Brain microvascular endothelial cell (primary cell): ENCODE data around the gene PKNOX2.

Experiments used
- DNase-seq: peaks from one replicate; pipeline ENCODE4 v3.0.0-alpha.2; 2020
- H3K27ac ChIP-seq: fragments of 250-450 bp; sonication (Bioruptor Pico); 2 replicates; pipeline ENCODE4 v1.5.1; 2020; ENCODE audit warnings: mild to moderate bottlenecking, moderate library complexity
- H3K27me3 ChIP-seq: fragments of 250-450 bp; sonication (Bioruptor Pico); replicated peaks from 2 replicates; pipeline ENCODE4 v1.5.1; 2020; ENCODE audit warnings: mild to moderate bottlenecking
- H3K36me3 ChIP-seq: fragments of 250-450 bp; sonication (Bioruptor Pico); replicated peaks from 2 replicates; pipeline ENCODE4 v1.5.1; 2020; ENCODE audit warnings: mild to moderate bottlenecking
- H3K4me3 ChIP-seq: 2 replicates; pipeline ENCODE4 v1.5.1; 2011; ENCODE audit warnings: low read depth, mild to moderate bottlenecking, control low read depth, low read length, moderate library complexity
- in situ Hi-C: cut with HindIII; loops from 2 replicates; pipeline ENCODE4 v1.10.0; 2017; ENCODE audit warnings: low sequenced_read_pairs, low pct_ligation_motif_present
- TF ChIP-seq, protein P1 (sequence below): IDR thresholded peaks from 2 replicates; pipeline ENCODE4 v1.5.1; 2011; ENCODE audit warnings: low read depth, mild to moderate bottlenecking, moderate library complexity, low read length, control low read depth, inconsistent platforms; ENCODE audit errors: missing control alignments

PKNOX2 gene

DNA sequence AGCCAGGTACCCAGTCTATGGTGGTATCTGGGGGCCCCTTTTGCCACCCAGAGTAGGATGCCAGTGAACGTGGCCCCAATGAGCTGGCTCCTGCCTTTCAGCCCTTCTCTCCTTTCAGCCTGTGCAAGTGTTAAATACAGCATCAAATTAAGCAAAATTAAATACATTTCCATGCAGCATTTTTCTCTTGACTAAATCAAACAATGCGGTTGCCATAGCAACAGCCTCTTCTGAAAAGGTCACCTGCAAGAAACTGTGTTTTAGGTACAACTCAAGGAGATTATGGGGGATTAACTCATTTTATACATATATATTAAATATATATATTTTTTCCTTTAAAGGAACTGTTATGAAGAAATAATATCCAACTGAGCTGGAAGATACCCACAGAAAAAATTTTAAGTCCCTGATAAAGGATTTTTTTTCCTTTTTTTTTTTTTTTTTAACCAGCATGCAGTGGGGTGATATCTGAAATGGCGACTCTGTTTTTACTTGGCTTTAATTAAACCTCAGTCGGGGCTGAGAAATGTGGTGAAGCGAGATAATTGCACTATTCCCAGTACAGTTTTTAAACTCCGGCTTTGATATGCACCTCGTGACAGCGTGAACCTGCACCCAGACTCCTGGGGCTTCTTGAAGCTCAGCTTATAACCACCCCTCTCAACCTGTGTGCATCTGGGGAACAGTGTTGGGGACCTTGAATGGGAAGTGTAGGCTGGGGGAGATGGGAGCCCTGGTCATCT, 115.3 kb downstream of the PKNOX2 start:
- DNase-seq = no peak
- H3K27me3 ChIP-seq = peaks cover 2% of the 10 kb centered on the region
- in situ Hi-C loops = no loop called here
- H3K27ac ChIP-seq = no peak overlapping the region
- TF ChIP-seq, protein P1, sequence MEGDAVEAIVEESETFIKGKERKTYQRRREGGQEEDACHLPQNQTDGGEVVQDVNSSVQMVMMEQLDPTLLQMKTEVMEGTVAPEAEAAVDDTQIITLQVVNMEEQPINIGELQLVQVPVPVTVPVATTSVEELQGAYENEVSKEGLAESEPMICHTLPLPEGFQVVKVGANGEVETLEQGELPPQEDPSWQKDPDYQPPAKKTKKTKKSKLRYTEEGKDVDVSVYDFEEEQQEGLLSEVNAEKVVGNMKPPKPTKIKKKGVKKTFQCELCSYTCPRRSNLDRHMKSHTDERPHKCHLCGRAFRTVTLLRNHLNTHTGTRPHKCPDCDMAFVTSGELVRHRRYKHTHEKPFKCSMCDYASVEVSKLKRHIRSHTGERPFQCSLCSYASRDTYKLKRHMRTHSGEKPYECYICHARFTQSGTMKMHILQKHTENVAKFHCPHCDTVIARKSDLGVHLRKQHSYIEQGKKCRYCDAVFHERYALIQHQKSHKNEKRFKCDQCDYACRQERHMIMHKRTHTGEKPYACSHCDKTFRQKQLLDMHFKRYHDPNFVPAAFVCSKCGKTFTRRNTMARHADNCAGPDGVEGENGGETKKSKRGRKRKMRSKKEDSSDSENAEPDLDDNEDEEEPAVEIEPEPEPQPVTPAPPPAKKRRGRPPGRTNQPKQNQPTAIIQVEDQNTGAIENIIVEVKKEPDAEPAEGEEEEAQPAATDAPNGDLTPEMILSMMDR = no peak
- no peaks in the 10 kb centered on the region for H3K36me3 ChIP-seq
- H3K4me3 ChIP-seq = no peak overlapping the region

DNA sequence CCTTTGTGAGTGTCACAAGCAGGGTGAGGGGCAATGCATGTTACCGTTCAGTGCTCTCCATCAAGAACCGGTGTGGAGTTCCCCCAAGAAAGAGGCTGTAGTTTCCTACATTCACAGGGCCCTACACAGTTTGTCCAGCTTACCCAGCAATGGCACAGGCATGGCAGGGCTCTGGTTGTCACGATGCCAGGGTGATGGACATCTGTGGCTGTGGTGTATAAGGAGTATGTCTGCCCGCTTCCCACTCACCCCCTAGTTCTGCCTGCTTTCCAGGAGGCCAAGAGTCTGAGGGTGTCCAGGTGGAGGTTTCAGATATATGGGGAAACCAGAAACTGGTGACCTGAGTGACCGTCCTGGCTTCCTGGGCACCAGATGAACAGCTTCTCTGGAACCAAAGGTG, 116.1 kb downstream of the PKNOX2 start:
- H3K4me3 ChIP-seq = no peak overlapping the region
- in situ Hi-C loops = no loop called here
- H3K36me3 ChIP-seq = no peaks in the 10 kb centered on the region
- peaks cover 2% of the 10 kb centered on the region for H3K27me3 ChIP-seq
- TF ChIP-seq, protein P1 = no peak
- no peak overlapping the region for H3K27ac ChIP-seq
- DNase-seq = no peak

DNA sequence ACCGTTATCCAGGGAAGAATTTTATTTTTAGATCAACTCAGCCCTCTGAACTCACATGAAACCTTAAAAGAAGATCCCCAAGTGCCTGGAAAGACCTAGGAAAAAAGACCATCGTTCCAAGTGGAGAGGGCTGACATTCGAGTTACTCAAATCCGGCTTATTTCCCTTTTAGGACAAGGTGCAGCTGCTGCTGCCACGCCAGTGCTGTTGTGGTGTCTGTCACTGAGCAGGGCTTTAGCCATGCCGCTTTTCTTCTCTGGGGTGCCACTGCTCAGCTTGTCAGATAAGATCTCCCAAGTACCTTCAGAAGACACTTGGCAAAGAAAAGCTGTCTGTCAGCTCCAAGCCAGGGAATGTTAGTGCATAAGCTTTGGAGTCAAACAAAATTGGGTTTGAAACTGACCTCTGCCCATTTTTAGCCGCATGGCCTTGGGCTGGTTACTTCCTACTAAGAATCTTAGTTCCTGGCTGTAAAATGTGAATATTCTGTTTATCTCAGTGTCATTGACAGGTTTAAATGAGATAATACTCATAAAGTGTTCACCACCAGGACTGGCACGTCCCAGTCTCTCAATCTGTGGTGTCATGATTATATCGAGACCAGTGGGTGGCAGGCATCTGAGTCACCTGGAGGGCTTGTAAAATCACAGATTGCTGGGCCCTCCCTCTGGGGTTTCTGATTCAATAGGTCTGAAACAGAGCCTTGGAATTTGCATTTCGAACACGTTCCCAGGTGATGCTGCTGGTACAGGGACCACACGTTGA, 117.5 kb downstream of the PKNOX2 start:
- TF ChIP-seq, protein P1 = no peak
- no peak for DNase-seq
- Histone ChIP-seq H3K4me3 (no peak overlapping the region), H3K27ac (no peak overlapping the region), H3K27me3 (peaks cover 2% of the 10 kb centered on the region), H3K36me3 (no peaks in the 10 kb centered on the region)
- in situ Hi-C loops = no loop called here

GRCh38 chr11:125282596-125282914, 118.0 kb downstream of the PKNOX2 start:
- H3K27ac ChIP-seq = no peak overlapping the region
- TF ChIP-seq, protein P1 = no peak
- in situ Hi-C loops = no loop called here
- H3K36me3 ChIP-seq = no peaks in the 10 kb centered on the region
- DNase-seq = no peak
- H3K4me3 ChIP-seq = no peak overlapping the region
- peaks cover 2% of the 10 kb centered on the region for H3K27me3 ChIP-seq

- Histone ChIP-seq H3K27ac (no peak overlapping the region), H3K36me3 (no peaks in the 10 kb centered on the region), H3K27me3 (peaks cover 2% of the 10 kb centered on the region), H3K4me3 (no peak overlapping the region)
- in situ Hi-C loops = no loop called here
- TF ChIP-seq, protein P1 = no peak
- no peak for DNase-seq
Observed at GRCh38 chr11:125284245-125284850, 119.8 kb downstream of the PKNOX2 start.
